Measurements from ENCODE around the gene SCAI.

DNA sequence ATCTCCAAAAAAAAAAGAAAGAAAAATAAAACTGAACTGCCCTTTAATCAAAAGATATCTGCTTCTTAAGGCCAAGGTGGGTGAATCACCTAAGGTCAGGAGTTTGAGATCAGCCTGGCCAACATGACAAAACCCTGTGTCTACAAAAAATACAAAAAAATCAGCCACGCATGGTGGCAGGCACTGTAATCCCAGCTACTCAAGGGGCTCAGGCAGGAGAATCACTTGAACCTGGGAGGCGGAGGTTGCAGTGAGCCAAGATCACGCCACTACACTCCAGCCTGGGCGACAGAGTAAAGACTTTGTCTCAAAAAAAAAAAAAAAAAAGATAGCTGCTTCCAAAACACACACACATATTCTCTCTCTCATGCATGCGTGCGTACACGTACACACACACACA lies 17.8 kb downstream of the SCAI start:
- TF ChIP-seq, protein P1, sequence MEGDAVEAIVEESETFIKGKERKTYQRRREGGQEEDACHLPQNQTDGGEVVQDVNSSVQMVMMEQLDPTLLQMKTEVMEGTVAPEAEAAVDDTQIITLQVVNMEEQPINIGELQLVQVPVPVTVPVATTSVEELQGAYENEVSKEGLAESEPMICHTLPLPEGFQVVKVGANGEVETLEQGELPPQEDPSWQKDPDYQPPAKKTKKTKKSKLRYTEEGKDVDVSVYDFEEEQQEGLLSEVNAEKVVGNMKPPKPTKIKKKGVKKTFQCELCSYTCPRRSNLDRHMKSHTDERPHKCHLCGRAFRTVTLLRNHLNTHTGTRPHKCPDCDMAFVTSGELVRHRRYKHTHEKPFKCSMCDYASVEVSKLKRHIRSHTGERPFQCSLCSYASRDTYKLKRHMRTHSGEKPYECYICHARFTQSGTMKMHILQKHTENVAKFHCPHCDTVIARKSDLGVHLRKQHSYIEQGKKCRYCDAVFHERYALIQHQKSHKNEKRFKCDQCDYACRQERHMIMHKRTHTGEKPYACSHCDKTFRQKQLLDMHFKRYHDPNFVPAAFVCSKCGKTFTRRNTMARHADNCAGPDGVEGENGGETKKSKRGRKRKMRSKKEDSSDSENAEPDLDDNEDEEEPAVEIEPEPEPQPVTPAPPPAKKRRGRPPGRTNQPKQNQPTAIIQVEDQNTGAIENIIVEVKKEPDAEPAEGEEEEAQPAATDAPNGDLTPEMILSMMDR (conservative IDR thresholded peaks at IDR 0.05; ENCODE audit: low read length), result no peak
- no peak for TF ChIP-seq EZH2phosphoT487 (IDR thresholded peaks at IDR 0.05; ENCODE audit: borderline replicate concordance)

All from Loucy (cell line).